ENCODE results near the gene KCNIP4.

KCNIP4 gene

DNA sequence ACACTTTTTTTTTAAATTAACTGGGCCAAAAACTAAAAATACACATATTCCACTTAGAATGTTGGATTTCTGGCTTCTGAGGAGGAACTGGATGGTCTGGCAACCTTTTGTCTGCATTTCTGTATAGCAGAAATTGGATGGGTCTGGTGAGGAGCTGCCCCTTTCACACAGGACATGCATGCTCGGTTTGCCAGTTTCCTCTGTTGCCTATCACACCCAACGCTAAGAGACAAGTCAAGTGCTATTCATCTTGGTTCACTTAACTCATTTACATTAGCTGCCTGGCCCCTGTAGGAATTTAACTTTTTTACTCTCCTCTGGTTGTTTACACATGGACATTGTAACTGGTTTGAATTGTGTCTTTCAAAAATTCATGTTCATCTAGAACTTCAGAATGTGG, 1052.6 kb downstream of the KCNIP4 start:
- no peaks in the 10 kb centered on the region for H3K9me3 ChIP-seq (ENCODE audit: insufficient read depth, low read depth, low read length)
- H3K27me3 ChIP-seq (ENCODE audit: insufficient read depth, low read length) = no peaks in the 10 kb centered on the region
- H3K9ac ChIP-seq (ENCODE audit: low read depth, low read length) = no peak overlapping the region
- no peak overlapping the region for H3K4me3 ChIP-seq (ENCODE audit: low read length)
- H3K36me3 ChIP-seq (ENCODE audit: insufficient read depth, low read length) = no peaks in the 10 kb centered on the region
- H3K4me1 ChIP-seq (ENCODE audit: insufficient read depth, low read length) = no peaks in the 10 kb centered on the region
- H3K27ac ChIP-seq (ENCODE audit: low read depth, low read length) = no peak overlapping the region
- WGBS = 94% methylated on average over 2 of the region's 2 CpGs

DNA sequence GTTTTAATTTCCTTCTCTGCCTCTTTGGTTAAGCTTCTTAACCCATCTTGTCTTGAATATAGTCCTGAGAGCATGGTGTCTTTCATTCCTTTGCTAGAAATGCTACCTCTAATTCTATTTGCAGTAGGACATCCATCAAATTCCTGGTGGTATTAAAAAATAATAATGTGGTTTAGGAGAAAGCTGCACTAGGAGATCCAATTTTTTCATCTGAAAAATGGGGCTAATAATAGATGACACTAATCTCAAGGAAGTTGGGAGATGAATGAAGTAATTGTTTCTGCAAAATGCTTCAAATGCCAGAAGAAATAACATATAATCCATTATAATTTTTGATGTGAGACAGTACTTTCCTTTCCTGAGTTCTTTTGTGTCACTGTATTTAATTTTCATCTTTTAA, 1053.4 kb downstream of the KCNIP4 start:
- H3K9ac ChIP-seq (ENCODE audit: low read depth, low read length) = no peak overlapping the region
- no peak overlapping the region for H3K4me3 ChIP-seq (ENCODE audit: low read length)
- no peaks in the 10 kb centered on the region for H3K36me3 ChIP-seq (ENCODE audit: insufficient read depth, low read length)
- H3K9me3 ChIP-seq (ENCODE audit: insufficient read depth, low read depth, low read length) = no peaks in the 10 kb centered on the region
- H3K27ac ChIP-seq (ENCODE audit: low read depth, low read length) = no peak overlapping the region
- H3K4me1 ChIP-seq (ENCODE audit: insufficient read depth, low read length) = no peaks in the 10 kb centered on the region
- no peaks in the 10 kb centered on the region for H3K27me3 ChIP-seq (ENCODE audit: insufficient read depth, low read length)

DNA sequence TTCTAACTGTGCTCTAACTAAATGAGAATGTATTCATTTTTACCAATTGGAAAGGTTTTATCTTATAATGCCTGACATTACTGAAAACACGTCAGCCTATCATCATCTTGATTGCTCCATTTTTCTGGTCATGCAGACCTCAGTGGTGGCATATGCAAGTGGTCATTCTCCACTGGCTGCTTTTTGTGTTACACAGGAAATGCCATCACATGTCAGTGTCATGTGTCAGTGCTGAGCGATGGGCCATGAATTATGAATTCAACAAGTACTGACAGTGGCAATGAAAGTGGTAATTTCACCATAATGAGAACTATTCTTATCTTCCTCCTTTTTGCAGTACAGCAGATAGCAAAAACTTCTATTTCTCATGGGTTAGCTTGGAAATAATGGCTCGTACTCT, 1057.8 kb downstream of the KCNIP4 start:
- Histone ChIP-seq H3K4me3 (ENCODE audit: low read length) (no peak overlapping the region), H3K9me3 (ENCODE audit: insufficient read depth, low read depth, low read length) (no peaks in the 10 kb centered on the region)
- WGBS = 94% methylated on average over 3 of the region's 3 CpGs

DNA sequence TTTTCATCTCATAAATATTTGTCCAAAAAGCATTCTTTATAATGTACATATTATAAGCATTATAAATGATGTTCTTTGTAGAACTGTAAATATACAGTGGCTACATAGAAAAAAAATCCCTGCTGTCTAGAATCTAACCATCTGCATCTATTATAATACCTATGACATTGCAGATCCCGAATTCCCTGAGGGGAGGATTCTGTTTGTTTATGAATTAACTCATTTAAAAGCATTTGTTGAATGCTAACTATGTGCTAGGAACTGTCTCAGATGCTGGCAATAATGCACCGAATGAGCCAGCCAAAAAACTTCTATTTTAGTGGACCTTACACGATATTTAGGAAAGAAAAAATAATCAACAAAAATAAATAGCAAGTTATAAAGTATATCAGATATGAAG, 1058.7 kb downstream of the KCNIP4 start:
- no peak overlapping the region for H3K27ac ChIP-seq (ENCODE audit: low read depth, low read length)
- no peaks in the 10 kb centered on the region for H3K9me3 ChIP-seq (ENCODE audit: insufficient read depth, low read depth, low read length)
- no peaks in the 10 kb centered on the region for H3K36me3 ChIP-seq (ENCODE audit: insufficient read depth, low read length)
- WGBS = 89% methylated on average over 2 of the region's 3 CpGs
- H3K9ac ChIP-seq (ENCODE audit: low read depth, low read length) = no peak overlapping the region
- no peak overlapping the region for H3K4me3 ChIP-seq (ENCODE audit: low read length)
- H3K4me1 ChIP-seq (ENCODE audit: insufficient read depth, low read length) = no peaks in the 10 kb centered on the region
- no peaks in the 10 kb centered on the region for H3K27me3 ChIP-seq (ENCODE audit: insufficient read depth, low read length)

More for the DNA sequence above, 1057.8 kb downstream of the KCNIP4 start:
- Histone ChIP-seq H3K36me3 (ENCODE audit: insufficient read depth, low read length) (no peaks in the 10 kb centered on the region), H3K4me1 (ENCODE audit: insufficient read depth, low read length) (no peaks in the 10 kb centered on the region), H3K27me3 (ENCODE audit: insufficient read depth, low read length) (no peaks in the 10 kb centered on the region), H3K9ac (ENCODE audit: low read depth, low read length) (no peak overlapping the region), H3K27ac (ENCODE audit: low read depth, low read length) (no peak overlapping the region)

DNA sequence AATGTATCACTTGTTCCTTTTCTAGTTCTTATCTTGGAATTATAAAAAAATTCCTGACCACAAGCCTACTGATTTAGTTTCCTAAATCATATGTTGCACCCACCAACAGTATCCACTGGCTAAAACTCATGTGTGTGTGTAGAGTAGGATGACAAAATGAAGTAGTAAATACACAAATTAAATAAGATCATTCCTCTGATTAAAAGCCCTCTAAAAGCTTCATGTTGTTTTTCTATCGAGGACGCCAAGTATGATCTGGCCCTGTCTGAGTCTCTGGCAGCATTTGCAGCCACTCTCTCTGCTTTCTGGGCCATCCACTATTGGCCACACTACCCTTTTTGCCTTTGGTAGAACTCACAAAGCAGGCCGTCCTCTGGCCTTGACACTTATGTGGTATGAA, 1064.9 kb downstream of the KCNIP4 start:
- H3K27me3 ChIP-seq (ENCODE audit: insufficient read depth, low read length) = no peaks in the 10 kb centered on the region
- no peaks in the 10 kb centered on the region for H3K36me3 ChIP-seq (ENCODE audit: insufficient read depth, low read length)
- no peaks in the 10 kb centered on the region for H3K9me3 ChIP-seq (ENCODE audit: insufficient read depth, low read depth, low read length)
- no peaks in the 10 kb centered on the region for H3K4me1 ChIP-seq (ENCODE audit: insufficient read depth, low read length)
- H3K4me3 ChIP-seq (ENCODE audit: low read length) = no peak overlapping the region
- H3K9ac ChIP-seq (ENCODE audit: low read depth, low read length) = no peak overlapping the region
- 86% methylated on average over 3 of the region's 3 CpGs for WGBS
- no peak overlapping the region for H3K27ac ChIP-seq (ENCODE audit: low read depth, low read length)

DNA sequence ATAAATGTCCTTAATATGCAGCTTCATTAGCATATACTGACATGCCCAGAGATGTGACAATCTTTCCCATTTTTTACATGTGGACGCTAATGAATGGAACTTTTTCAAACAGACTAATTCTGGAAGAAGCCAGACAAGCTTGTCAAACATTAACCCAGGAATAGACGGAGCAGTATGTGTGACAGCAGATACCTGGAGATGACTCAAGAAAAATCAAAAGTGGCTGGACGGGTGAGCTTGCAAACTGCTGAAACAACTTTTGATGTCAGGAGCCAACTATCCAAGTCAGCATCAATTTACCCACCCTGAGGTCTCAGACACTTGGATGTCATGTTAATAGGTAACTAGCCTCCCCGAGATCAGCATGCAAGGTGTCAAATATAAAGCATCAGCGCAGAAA, 1065.3 kb downstream of the KCNIP4 start:
- H3K4me1 ChIP-seq (ENCODE audit: insufficient read depth, low read length) = no peaks in the 10 kb centered on the region
- 93% methylated on average over 5 of the region's 5 CpGs for WGBS

DNA sequence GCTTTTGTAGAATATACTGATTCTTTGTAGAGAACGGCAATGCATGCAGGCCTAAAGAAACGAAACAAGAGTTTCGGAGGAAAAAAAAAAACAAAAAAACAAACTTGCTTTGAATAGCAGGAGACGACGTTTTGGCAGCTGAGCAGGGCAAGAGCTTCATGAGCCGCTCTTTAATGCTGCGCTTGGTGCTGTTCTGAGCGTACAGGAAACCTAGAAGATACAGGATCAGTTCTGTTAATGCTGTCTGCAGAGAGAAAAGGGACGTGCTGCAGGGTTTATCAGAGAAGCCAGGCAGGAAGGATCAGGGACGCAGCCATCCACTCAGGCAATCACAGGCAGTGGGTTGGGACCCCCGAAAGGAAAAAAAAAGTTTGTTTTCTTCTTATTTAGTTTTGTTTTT, 1066.1 kb downstream of the KCNIP4 start:
- Histone ChIP-seq H3K9me3 (ENCODE audit: insufficient read depth, low read depth, low read length) (no peaks in the 10 kb centered on the region), H3K27me3 (ENCODE audit: insufficient read depth, low read length) (no peaks in the 10 kb centered on the region), H3K9ac (ENCODE audit: low read depth, low read length) (no peak overlapping the region), H3K27ac (ENCODE audit: low read depth, low read length) (no peak overlapping the region), H3K36me3 (ENCODE audit: insufficient read depth, low read length) (no peaks in the 10 kb centered on the region), H3K4me3 (ENCODE audit: low read length) (no peak overlapping the region), H3K4me1 (ENCODE audit: insufficient read depth, low read length) (no peaks in the 10 kb centered on the region)
- WGBS = 91% methylated on average over 11 of the region's 11 CpGs

More for the DNA sequence above, 1065.3 kb downstream of the KCNIP4 start:
- H3K9me3 ChIP-seq (ENCODE audit: insufficient read depth, low read depth, low read length) = no peaks in the 10 kb centered on the region
- no peaks in the 10 kb centered on the region for H3K36me3 ChIP-seq (ENCODE audit: insufficient read depth, low read length)
- no peaks in the 10 kb centered on the region for H3K27me3 ChIP-seq (ENCODE audit: insufficient read depth, low read length)
- H3K9ac ChIP-seq (ENCODE audit: low read depth, low read length) = no peak overlapping the region
- H3K4me3 ChIP-seq (ENCODE audit: low read length) = no peak overlapping the region
- no peak overlapping the region for H3K27ac ChIP-seq (ENCODE audit: low read depth, low read length)

DNA sequence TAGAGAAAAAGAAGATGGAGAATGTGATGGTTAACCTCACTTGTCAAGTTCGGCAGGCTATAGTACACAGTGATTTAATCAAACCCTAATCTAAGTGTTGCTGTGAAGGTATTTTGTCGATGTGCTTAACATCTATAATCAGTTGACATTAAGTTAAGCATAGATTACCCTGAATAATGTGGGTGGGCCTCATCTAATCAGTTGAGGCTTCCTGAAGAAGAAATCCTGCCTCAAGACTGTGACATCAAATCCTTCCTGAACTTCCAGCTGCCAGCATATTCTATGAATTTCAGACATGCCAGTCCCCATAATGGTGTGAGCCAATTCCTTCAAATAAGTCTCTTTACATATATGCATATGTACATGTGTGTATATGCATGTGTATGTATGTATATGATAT, 1066.9 kb downstream of the KCNIP4 start:
- Histone ChIP-seq H3K9ac (ENCODE audit: low read depth, low read length) (no peak overlapping the region), H3K9me3 (ENCODE audit: insufficient read depth, low read depth, low read length) (no peaks in the 10 kb centered on the region), H3K27me3 (ENCODE audit: insufficient read depth, low read length) (no peaks in the 10 kb centered on the region), H3K27ac (ENCODE audit: low read depth, low read length) (no peak overlapping the region), H3K4me3 (ENCODE audit: low read length) (no peak overlapping the region), H3K4me1 (ENCODE audit: insufficient read depth, low read length) (no peaks in the 10 kb centered on the region), H3K36me3 (ENCODE audit: insufficient read depth, low read length) (no peaks in the 10 kb centered on the region)
- 100% methylated on average over 1 of the region's 2 CpGs for WGBS

DNA sequence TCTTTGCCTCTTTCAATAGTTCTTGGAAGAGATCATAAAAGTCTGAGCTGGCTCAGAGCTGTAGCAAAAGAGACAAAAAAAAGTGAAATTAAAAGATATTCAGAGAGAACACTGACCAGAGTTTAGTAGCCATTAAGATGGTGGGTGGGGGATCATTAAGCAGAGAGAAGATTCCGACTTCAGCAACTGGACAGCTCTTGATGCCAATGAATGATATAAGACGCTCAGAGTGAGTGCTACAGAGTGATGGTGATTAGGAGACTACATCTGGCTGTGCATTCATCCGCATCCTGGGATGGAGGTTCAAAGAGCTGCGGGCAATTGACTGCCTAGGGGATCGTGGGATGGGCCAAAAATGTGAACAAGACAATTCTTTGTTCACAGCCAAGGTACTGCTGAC, 1069.8 kb downstream of the KCNIP4 start:
- H3K27ac ChIP-seq (ENCODE audit: low read depth, low read length) = no peak overlapping the region
- H3K9ac ChIP-seq (ENCODE audit: low read depth, low read length) = no peak overlapping the region
- 71% methylated on average over 5 of the region's 5 CpGs for WGBS
- no peaks in the 10 kb centered on the region for H3K27me3 ChIP-seq (ENCODE audit: insufficient read depth, low read length)
- no peak overlapping the region for H3K4me3 ChIP-seq (ENCODE audit: low read length)
- no peaks in the 10 kb centered on the region for H3K36me3 ChIP-seq (ENCODE audit: insufficient read depth, low read length)
- H3K4me1 ChIP-seq (ENCODE audit: insufficient read depth, low read length) = no peaks in the 10 kb centered on the region
- H3K9me3 ChIP-seq (ENCODE audit: insufficient read depth, low read depth, low read length) = no peaks in the 10 kb centered on the region

DNA sequence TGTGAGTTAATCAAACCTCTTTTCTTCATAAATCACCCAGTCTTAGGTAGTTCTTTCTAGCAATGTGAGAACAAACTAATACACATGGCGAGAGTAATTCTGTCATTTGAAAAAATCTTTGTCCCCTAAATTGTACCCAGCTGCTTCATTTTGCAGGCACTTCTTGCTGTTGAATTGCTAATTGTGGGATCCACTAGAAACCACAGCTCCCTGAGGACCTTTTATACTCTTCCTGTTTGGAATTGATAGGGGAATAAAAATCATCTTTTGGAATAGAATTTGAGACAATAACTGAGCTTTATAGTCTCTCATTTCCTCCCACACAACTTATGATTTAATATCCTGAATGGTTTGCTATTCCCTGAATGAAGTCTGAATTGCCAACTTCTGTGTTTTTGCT, 1078.1 kb downstream of the KCNIP4 start:
- no peak overlapping the region for H3K9ac ChIP-seq (ENCODE audit: low read depth, low read length)
- H3K9me3 ChIP-seq (ENCODE audit: insufficient read depth, low read depth, low read length) = no peaks in the 10 kb centered on the region
- no peaks in the 10 kb centered on the region for H3K27me3 ChIP-seq (ENCODE audit: insufficient read depth, low read length)
- H3K4me3 ChIP-seq (ENCODE audit: low read length) = no peak overlapping the region
- WGBS = 82% methylated on average over 1 of the region's 1 CpG
- H3K27ac ChIP-seq (ENCODE audit: low read depth, low read length) = no peak overlapping the region
- no peaks in the 10 kb centered on the region for H3K36me3 ChIP-seq (ENCODE audit: insufficient read depth, low read length)
- H3K4me1 ChIP-seq (ENCODE audit: insufficient read depth, low read length) = no peaks in the 10 kb centered on the region

DNA sequence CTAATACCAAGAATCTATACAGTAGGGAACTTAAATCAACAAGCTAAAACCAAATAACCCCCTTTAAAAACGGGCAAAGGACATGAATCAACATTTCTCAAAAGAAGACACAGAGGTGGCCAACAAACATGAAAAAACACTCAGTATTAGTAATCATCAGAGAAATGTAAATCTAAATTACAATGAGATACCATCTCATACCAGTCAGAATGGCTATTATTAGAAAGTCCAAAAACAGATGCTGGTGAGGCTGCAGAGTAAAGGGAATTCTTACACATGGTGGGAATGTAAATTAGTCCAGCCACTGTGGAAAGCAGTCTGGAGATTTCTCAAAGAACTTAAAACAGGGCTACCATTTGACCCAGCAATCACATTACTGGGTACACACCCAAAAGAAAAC, 1080.5 kb downstream of the KCNIP4 start:
- 33% methylated on average over 1 of the region's 1 CpG for WGBS
- H3K36me3 ChIP-seq (ENCODE audit: insufficient read depth, low read length) = no peaks in the 10 kb centered on the region

DNA sequence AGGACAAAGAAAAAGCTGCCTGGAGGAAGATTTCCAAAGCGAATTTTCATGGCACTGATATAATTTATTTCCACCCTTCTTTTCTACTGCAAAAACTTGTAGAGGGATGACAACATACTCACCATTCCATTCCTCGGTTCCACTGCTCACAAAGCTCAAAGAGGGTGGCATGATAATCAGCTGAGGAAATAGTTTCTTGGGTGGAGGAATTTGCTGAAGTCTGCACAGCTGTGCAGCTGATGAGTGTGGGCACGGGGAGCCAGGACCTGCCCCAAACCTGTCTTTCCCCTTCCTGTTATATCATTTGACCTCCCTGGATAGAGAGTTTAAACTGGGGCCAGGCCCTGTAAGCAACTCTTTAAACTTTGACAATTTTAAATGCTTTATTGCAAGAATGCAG, 1087.7 kb downstream of the KCNIP4 start:
- no peaks in the 10 kb centered on the region for H3K9me3 ChIP-seq (ENCODE audit: insufficient read depth, low read depth, low read length)
- 95% methylated on average over 3 of the region's 3 CpGs for WGBS
- H3K9ac ChIP-seq (ENCODE audit: low read depth, low read length) = no peak overlapping the region
- H3K36me3 ChIP-seq (ENCODE audit: insufficient read depth, low read length) = no peaks in the 10 kb centered on the region
- H3K27ac ChIP-seq (ENCODE audit: low read depth, low read length) = no peak overlapping the region
- H3K27me3 ChIP-seq (ENCODE audit: insufficient read depth, low read length) = no peaks in the 10 kb centered on the region
- H3K4me1 ChIP-seq (ENCODE audit: insufficient read depth, low read length) = no peaks in the 10 kb centered on the region
- H3K4me3 ChIP-seq (ENCODE audit: low read length) = no peak overlapping the region

More for the DNA sequence above, 1080.5 kb downstream of the KCNIP4 start:
- Histone ChIP-seq H3K9ac (ENCODE audit: low read depth, low read length) (no peak overlapping the region), H3K27ac (ENCODE audit: low read depth, low read length) (no peak overlapping the region), H3K9me3 (ENCODE audit: insufficient read depth, low read depth, low read length) (no peaks in the 10 kb centered on the region), H3K4me1 (ENCODE audit: insufficient read depth, low read length) (no peaks in the 10 kb centered on the region), H3K27me3 (ENCODE audit: insufficient read depth, low read length) (no peaks in the 10 kb centered on the region), H3K4me3 (ENCODE audit: low read length) (no peak overlapping the region)

Measured in HUES64 (cell line).